ENCODE results near the gene EDIL3.

DNA sequence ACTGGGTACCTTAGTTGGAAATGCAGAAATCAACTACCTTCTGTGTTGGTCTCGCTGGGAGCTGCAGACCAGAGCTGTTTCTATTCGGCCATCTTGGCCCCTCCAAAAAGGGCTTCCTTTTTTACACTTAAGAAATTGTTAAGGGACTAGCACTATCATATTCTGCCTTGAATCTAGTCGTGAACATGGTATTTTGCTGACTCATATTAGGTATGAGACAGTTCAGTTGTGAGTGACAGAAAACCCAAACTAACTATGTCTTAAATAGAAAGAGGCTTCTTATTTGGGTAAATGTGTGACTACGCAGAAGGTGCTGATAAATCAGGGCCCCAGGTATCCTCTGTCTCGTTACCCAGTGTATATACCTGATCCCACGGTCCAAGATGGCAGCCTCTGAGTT is 298.2 kb downstream of the EDIL3 start:
- TF ChIP-seq POLR2AphosphoS5 (IDR thresholded peaks at IDR 0.05; ENCODE audit: low read depth, low read length): no peak
- no peak for TF ChIP-seq POLR2A (IDR thresholded peaks at IDR 0.05; ENCODE audit: low read depth, low read length)
- TF ChIP-seq SPI1 (IDR thresholded peaks at IDR 0.05; ENCODE audit: low read depth, low read length): no peak
- no peak for TF ChIP-seq TAF1 (IDR thresholded peaks at IDR 0.05; ENCODE audit: low read depth, low read length)
- TF ChIP-seq PAX5 (IDR thresholded peaks at IDR 0.05; ENCODE audit: insufficient read depth, low read length, severe bottlenecking): no peak

All from GM12891 (cell line).